OCI-LY1 (cell line): ENCODE data around the gene TCF4.

Experiments used
- H2AFZ ChIP-seq: fragments of 200-600 bp; sonication (generic), shearing (Covaris generic); 2 replicates; pipeline ENCODE4 v1.6.0; 2014; ENCODE audit warnings: antibody characterized with exemption, mild to moderate bottlenecking, low read length
- H3F3A ChIP-seq: fragments of 200-600 bp; sonication (generic), shearing (Covaris generic); 2 replicates; pipeline ENCODE4 v1.6.0; 2014; ENCODE audit warnings: mild to moderate bottlenecking, antibody characterized with exemption, low read length, moderate library complexity; ENCODE audit not compliant: insufficient read depth
- H3K27ac ChIP-seq: fragments of 200-600 bp; sonication (generic); 2 replicates; pipeline ENCODE4 v1.5.1; 2014; ENCODE audit warnings: low read length, mixed run types, mild to moderate bottlenecking, low read depth; ENCODE audit not compliant: poor library complexity, severe bottlenecking
- H3K27me3 ChIP-seq: fragments of 200-600 bp; sonication (generic); 2 replicates; pipeline ENCODE4 v1.6.0; 2014; ENCODE audit warnings: antibody characterized with exemption, mild to moderate bottlenecking, low read length, moderate library complexity; ENCODE audit not compliant: insufficient read depth
- H3K36me3 ChIP-seq: fragments of 200-600 bp; sonication (generic); 2 replicates; pipeline ENCODE4 v1.6.1; 2014; ENCODE audit warnings: mild to moderate bottlenecking, antibody characterized with exemption, low read length, moderate library complexity, mixed read lengths; ENCODE audit not compliant: insufficient read depth
- H3K4me1 ChIP-seq: fragments of 200-600 bp; sonication (generic); 2 replicates; pipeline ENCODE4 v1.5.1; 2014; ENCODE audit warnings: mild to moderate bottlenecking, low read length, moderate library complexity; ENCODE audit not compliant: insufficient read depth, severe bottlenecking
- H3K4me2 ChIP-seq: fragments of 200-600 bp; sonication (generic), shearing (Covaris generic); 2 replicates; pipeline ENCODE4 v1.6.1; 2014; ENCODE audit warnings: low read length
- H3K4me3 ChIP-seq: fragments of 200-600 bp; sonication (generic); 2 replicates; pipeline ENCODE4 v1.5.1; 2014; ENCODE audit warnings: low read length, low read depth, mild to moderate bottlenecking, mixed read lengths; ENCODE audit not compliant: poor library complexity, severe bottlenecking
- H3K79me2 ChIP-seq: fragments of 200-600 bp; shearing (Covaris generic); 2 replicates; pipeline ENCODE4 v1.6.1; 2016; ENCODE audit warnings: mixed run types, low read length, mixed read lengths; ENCODE audit not compliant: insufficient read depth
- H3K9ac ChIP-seq: fragments of 200-600 bp; sonication (generic), shearing (Covaris generic); 2 replicates; pipeline ENCODE4 v1.6.1; 2014; ENCODE audit warnings: mild to moderate bottlenecking, low read length, mixed read lengths
- H3K9me2 ChIP-seq: fragments of 200-600 bp; sonication (generic), shearing (Covaris generic); 2 replicates; pipeline ENCODE4 v1.6.1; 2014; ENCODE audit warnings: low read depth, mild to moderate bottlenecking, low read length, mixed read lengths
- H3K9me3 ChIP-seq: fragments of 200-600 bp; shearing (Covaris generic); 2 replicates; pipeline ENCODE4 v1.6.1; 2014; ENCODE audit warnings: low read length, mixed read lengths
- H4K20me1 ChIP-seq: fragments of 200-600 bp; sonication (generic), shearing (Covaris generic); 2 replicates; pipeline ENCODE4 v1.6.0; 2016; ENCODE audit warnings: mild to moderate bottlenecking, low read length; ENCODE audit not compliant: insufficient read depth
- EZH2 ChIP-seq: fragments of 200-600 bp; sonication (generic), shearing (Covaris generic); IDR thresholded peaks from 2 replicates; pipeline ENCODE4 v1.8.0; 2017; ENCODE audit warnings: borderline replicate concordance, mixed run types, mild to moderate bottlenecking, antibody characterized with exemption, low read length, moderate library complexity, mixed read lengths
- TF ChIP-seq, protein P1 (sequence below): fragments of 200-600 bp; sonication (generic), shearing (Covaris generic); IDR thresholded peaks from 2 replicates; pipeline ENCODE4 v1.5.1; 2017; ENCODE audit warnings: mild to moderate bottlenecking, antibody characterized with exemption, low read length, moderate library complexity, mixed read lengths

Gene TCF4

DNA sequence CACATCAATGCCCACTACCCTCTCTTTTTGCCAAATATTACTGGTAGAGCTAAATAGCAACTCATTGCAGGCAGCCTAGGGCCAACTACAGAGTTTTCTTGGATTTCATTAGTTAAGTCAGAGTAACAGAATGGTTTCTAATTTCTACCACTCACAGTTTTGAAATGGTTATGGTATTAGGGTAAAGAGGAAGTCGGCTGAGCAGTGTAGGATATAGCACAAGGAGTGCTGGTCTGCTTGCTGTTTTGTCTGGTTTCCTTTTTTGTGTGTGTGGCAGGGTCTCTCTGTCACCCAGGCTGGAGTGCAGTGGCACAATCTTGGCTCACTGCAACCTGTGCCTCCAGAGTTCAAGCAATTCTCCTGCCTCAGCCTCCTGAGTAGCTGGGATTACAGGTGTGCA is 339.5 kb downstream of the TCF4 start:
- H3K79me2 ChIP-seq: no peaks in the 10 kb centered on the region
- no peaks in the 10 kb centered on the region for H4K20me1 ChIP-seq
- H3K36me3 ChIP-seq: peaks cover 79% of the 10 kb centered on the region
- TF ChIP-seq, protein P1, sequence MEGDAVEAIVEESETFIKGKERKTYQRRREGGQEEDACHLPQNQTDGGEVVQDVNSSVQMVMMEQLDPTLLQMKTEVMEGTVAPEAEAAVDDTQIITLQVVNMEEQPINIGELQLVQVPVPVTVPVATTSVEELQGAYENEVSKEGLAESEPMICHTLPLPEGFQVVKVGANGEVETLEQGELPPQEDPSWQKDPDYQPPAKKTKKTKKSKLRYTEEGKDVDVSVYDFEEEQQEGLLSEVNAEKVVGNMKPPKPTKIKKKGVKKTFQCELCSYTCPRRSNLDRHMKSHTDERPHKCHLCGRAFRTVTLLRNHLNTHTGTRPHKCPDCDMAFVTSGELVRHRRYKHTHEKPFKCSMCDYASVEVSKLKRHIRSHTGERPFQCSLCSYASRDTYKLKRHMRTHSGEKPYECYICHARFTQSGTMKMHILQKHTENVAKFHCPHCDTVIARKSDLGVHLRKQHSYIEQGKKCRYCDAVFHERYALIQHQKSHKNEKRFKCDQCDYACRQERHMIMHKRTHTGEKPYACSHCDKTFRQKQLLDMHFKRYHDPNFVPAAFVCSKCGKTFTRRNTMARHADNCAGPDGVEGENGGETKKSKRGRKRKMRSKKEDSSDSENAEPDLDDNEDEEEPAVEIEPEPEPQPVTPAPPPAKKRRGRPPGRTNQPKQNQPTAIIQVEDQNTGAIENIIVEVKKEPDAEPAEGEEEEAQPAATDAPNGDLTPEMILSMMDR: no peak
- no peak for TF ChIP-seq EZH2
- H3F3A ChIP-seq: no peaks in the 10 kb centered on the region
- no peak overlapping the region for H3K4me3 ChIP-seq
- no peaks in the 10 kb centered on the region for H3K9me2 ChIP-seq
- no peak overlapping the region for H3K27ac ChIP-seq
- peaks cover 24% of the 10 kb centered on the region for H3K4me1 ChIP-seq
- H3K9ac ChIP-seq: no peak overlapping the region
- no peak overlapping the region for H2AFZ ChIP-seq
- H3K4me2 ChIP-seq: no peak overlapping the region
- H3K9me3 ChIP-seq: no peaks in the 10 kb centered on the region
- no peaks in the 10 kb centered on the region for H3K27me3 ChIP-seq

DNA sequence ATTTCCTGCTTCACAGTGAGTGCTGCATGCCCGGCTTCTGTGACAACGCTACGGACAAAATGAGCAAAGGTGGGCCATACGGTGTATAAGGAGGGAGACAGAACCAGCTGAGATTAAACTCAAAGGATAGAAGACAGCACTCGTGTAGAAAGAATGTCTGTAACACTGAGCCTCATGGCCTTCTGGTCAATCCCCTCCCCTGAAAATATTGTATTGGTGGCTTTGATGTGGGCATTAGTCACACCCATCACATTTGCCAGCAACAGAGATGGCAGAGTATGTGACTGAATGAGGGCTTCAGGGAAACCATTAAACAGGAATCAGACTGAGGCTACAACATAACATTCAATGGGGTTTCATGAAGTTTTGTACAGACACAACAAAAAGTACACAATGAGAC is 341.0 kb downstream of the TCF4 start:
- H3F3A ChIP-seq: no peaks in the 10 kb centered on the region
- H3K4me1 ChIP-seq: peaks cover 28% of the 10 kb centered on the region
- H3K36me3 ChIP-seq: peaks cover 74% of the 10 kb centered on the region
- TF ChIP-seq, protein P1: no peak
- no peak for TF ChIP-seq EZH2
- no peaks in the 10 kb centered on the region for H3K9me2 ChIP-seq
- no peak overlapping the region for H3K27ac ChIP-seq
- H3K79me2 ChIP-seq: no peaks in the 10 kb centered on the region
- H3K4me3 ChIP-seq: no peak overlapping the region
- H3K9me3 ChIP-seq: no peaks in the 10 kb centered on the region
- H3K9ac ChIP-seq: no peak overlapping the region
- H4K20me1 ChIP-seq: no peaks in the 10 kb centered on the region
- H3K27me3 ChIP-seq: no peaks in the 10 kb centered on the region
- no peak overlapping the region for H2AFZ ChIP-seq
- H3K4me2 ChIP-seq: no peak overlapping the region

DNA sequence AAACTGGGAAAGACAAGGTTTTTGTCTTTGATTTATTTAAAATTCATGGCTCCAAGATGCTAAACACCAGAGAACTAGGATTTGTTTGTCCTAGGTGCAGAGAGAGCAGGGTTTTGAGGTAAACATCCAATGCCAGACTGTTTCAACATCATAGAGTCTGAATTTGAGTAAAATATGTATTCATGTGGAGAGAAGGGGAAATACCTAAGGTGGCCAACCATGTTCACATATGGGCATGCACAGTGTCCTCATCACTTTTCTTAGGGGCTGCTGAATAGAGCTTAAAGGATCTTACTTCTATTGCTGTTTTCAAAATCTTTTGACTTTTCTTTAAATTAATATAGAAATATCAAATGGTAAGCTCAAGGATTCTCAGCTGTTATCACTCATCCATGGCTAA is 341.7 kb downstream of the TCF4 start:
- H3K9ac ChIP-seq: no peak overlapping the region

More for the DNA sequence above, 341.7 kb downstream of the TCF4 start:
- Histone ChIP-seq H3K4me2 (no peak overlapping the region), H2AFZ (no peak overlapping the region), H3K9me2 (no peaks in the 10 kb centered on the region), H3K9me3 (no peaks in the 10 kb centered on the region), H3F3A (no peaks in the 10 kb centered on the region), H3K79me2 (no peaks in the 10 kb centered on the region), H3K27me3 (no peaks in the 10 kb centered on the region), H3K4me1 (peaks cover 28% of the 10 kb centered on the region), H3K4me3 (no peak overlapping the region), H4K20me1 (no peaks in the 10 kb centered on the region), H3K36me3 (peaks cover 74% of the 10 kb centered on the region), H3K27ac (no peak overlapping the region)
- TF ChIP-seq, protein P1: no peak
- no peak for TF ChIP-seq EZH2
